Measurements from ENCODE around the gene GTF2F2. TPM values are rescaled to one million over a fixed set of nuclear protein-coding genes. Genes with fewer than 3 reads are reported as not detected.
A peak's percentile ranks its signal among the peaks of the same experiment; 100 is the strongest.
"Not testable (repeated sequence)": the region's sequence is repeated elsewhere in the genome, so short reads cannot be mapped to it uniquely, and the experiment has no call there.

GTF2F2 gene
- total RNA-seq, 6 experiments from 2014 or later, result 4.0 to 10.3 (median 6.0) TPM

GRCh38 chr13:45243077-45243476, 122.8 kb downstream of the GTF2F2 start:
- ATAC-seq, result peak; percentile 86 to 91 (median 89)
- Histone ChIP-seq H3K27me3 (no peaks in the 10 kb centered on the region), H3K9me3 (no peaks in the 10 kb centered on the region), H3K4me3 (no peak overlapping the region), H3K4me1 (peaks cover 0 to 22% (median 6%) of the 10 kb centered on the region in 4 donors), H3K27ac (no peak overlapping the region), H3K36me3 (no peaks in the 10 kb centered on the region)
- intact Hi-C loops (cut with DNase I), result no loop called here
- WGBS (ENCODE audit: insufficient coverage, low coverage, low lambda C conversion rate, missing lambda C conversion rate), result 62% methylated on average over 8 of the region's 8 CpGs
- DNase-seq, result peak; percentile 36 to 74 (median 68)
- no peak for TF ChIP-seq CTCF (IDR thresholded peaks at IDR 0.05)

- H3K36me3 ChIP-seq; H3K27ac ChIP-seq; ATAC-seq; DNase-seq; intact Hi-C loops (cut with DNase I); H3K9me3 ChIP-seq; H3K27me3 ChIP-seq; H3K4me3 ChIP-seq: not testable (repeated sequence)
- 99% methylated on average over 7 of the region's 7 CpGs for WGBS (ENCODE audit: insufficient coverage, low coverage, low lambda C conversion rate, missing lambda C conversion rate)
- peaks cover 0 to 22% (median 6%) of the 10 kb centered on the region in 4 donors for H3K4me1 ChIP-seq
Measured at GRCh38 chr13:45244736-45245135, 124.4 kb downstream of the GTF2F2 start.

DNA sequence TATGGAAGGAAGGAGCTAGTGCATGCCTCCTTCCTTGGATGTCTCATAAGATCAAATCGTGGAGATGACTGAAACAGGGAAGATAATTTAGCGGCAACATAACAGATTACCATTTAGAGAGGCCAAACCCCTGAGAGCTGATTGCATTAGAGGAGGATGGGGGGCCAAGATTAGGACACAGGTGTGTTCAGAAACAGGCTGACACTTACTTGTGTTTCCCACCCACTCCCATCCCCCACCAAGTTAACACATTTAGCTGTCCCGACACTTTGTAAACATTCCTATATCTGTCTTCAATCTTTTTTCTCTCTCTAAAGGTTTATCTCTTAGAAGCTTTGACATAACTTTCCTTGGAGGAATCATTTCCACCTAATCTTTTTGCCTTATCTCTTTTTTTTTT, 129.4 kb downstream of the GTF2F2 start:
- DNase-seq (no peak), ATAC-seq (no peak)
- Histone ChIP-seq H3K27me3 (no peaks in the 10 kb centered on the region), H3K4me3 (no peak overlapping the region), H3K9me3 (no peaks in the 10 kb centered on the region), H3K27ac (no peak overlapping the region), H3K36me3 (no peaks in the 10 kb centered on the region), H3K4me1 (no peaks in the 10 kb centered on the region)
- 77% methylated on average over 1 of the region's 3 CpGs for WGBS (ENCODE audit: insufficient coverage, low coverage, low lambda C conversion rate, missing lambda C conversion rate)
- intact Hi-C loops (cut with DNase I), result no loop called here
- TF ChIP-seq POLR2A (IDR thresholded peaks at IDR 0.05), result no peak
- TF ChIP-seq CTCF (IDR thresholded peaks at IDR 0.05), result no peak

- no peak overlapping the region for H3K4me3 ChIP-seq
- no peaks in the 10 kb centered on the region for H3K9me3 ChIP-seq
- 100% methylated on average over 2 of the region's 2 CpGs for WGBS (ENCODE audit: insufficient coverage, low coverage, low lambda C conversion rate, missing lambda C conversion rate)
- H3K4me1 ChIP-seq, result peaks cover 0 to 9% (median 0%) of the 10 kb centered on the region in 4 donors
- TF ChIP-seq POLR2A (IDR thresholded peaks at IDR 0.05) (no peak), CTCF (IDR thresholded peaks at IDR 0.05) (no peak)
- H3K27me3 ChIP-seq, result no peaks in the 10 kb centered on the region
- intact Hi-C loops (cut with DNase I), result no loop called here
- DNase-seq, result no peak
- H3K27ac ChIP-seq, result no peak overlapping the region
- no peaks in the 10 kb centered on the region for H3K36me3 ChIP-seq
- ATAC-seq, result no peak
Measured at GRCh38 chr13:45254396-45254795, 134.1 kb downstream of the GTF2F2 start.

DNA sequence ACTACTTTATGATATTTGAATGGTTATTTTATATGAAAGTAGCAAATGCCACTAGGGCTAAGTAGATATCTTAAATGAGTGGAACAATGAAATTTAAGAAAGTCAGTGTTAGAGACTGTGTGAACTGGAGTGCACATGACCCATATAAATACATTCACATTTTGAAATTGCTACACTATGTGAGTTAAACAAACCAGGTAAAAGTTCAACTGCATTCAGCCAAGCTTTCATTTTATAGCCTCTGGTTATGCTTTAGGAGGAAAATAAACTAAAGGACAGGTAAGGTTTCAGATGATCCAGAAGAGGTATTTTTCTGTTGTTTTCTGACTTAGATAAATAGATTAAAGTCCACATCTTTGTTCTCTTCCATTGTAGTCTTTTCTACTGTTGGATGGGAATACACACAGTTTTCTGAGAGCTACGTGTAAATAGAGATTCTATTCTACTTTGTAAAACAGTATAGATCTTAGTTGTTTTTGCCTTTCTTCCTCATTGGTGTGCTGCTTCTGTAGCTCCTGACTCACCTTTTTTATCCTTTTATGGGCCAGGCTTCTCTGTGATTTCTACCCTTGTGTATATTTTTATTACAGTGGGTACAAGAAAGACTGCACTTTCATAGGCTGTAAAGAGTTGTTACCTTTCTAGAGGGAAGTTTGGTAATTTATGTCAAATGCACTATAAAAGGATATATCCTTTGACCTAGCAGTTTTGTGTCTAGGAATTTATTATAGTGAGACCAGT, 135.1 kb downstream of the GTF2F2 start:
- H3K9me3 ChIP-seq, result no peaks in the 10 kb centered on the region
- no peak overlapping the region for H3K27ac ChIP-seq
- H3K4me3 ChIP-seq, result no peak overlapping the region
- ATAC-seq (peak in 3 of 4 donors; percentile 29 to 55 (median 30)), DNase-seq (no peak)
- intact Hi-C loops (cut with DNase I), result no loop called here
- TF ChIP-seq CTCF (IDR thresholded peaks at IDR 0.05), result no peak
- TF ChIP-seq POLR2A (IDR thresholded peaks at IDR 0.05), result no peak
- H3K27me3 ChIP-seq, result no peaks in the 10 kb centered on the region
- peaks cover 0 to 9% (median 0%) of the 10 kb centered on the region in 4 donors for H3K4me1 ChIP-seq
- H3K36me3 ChIP-seq, result no peaks in the 10 kb centered on the region
- 100% methylated on average over 1 of the region's 1 CpG for WGBS (ENCODE audit: insufficient coverage, low coverage, low lambda C conversion rate, missing lambda C conversion rate)
